ENCODE measurements around the gene STAC.
"Not testable (repeated sequence)": the region's sequence is repeated elsewhere in the genome, so short reads cannot be mapped to it uniquely, and the experiment has no call there.

STAC gene

GRCh38 chr3:36444909-36445308, 64.6 kb downstream of the STAC start:
- no peak for TF ChIP-seq CTCF (IDR thresholded peaks at IDR 0.05; ENCODE audit: extremely low read depth, insufficient read depth, missing control alignments)
- in situ Hi-C loops (cut with MboI; ENCODE audit: low pct_unique_long_range_greater_than_20kb, low sequenced_read_pairs, unreplicated experiment): no loop called here
- no peak for DNase-seq (ENCODE audit: low spot score)

- in situ Hi-C loops (cut with MboI; ENCODE audit: low pct_unique_long_range_greater_than_20kb, low sequenced_read_pairs, unreplicated experiment): no loop called here
- TF ChIP-seq CTCF (IDR thresholded peaks at IDR 0.05; ENCODE audit: extremely low read depth, insufficient read depth, missing control alignments): no peak
- DNase-seq (ENCODE audit: low spot score): no peak
These were observed 66.0 kb downstream of the STAC start for GRCh38 chr3:36446276-36446675.

- TF ChIP-seq CTCF (IDR thresholded peaks at IDR 0.05; ENCODE audit: extremely low read depth, insufficient read depth, missing control alignments): no peak
- in situ Hi-C loops (cut with MboI; ENCODE audit: low pct_unique_long_range_greater_than_20kb, low sequenced_read_pairs, unreplicated experiment): no loop called here
- DNase-seq (ENCODE audit: low spot score): no peak
These were observed 66.8 kb downstream of the STAC start for GRCh38 chr3:36447061-36447460.

GRCh38 chr3:36451816-36452215, 71.5 kb downstream of the STAC start:
- no peak for TF ChIP-seq CTCF (IDR thresholded peaks at IDR 0.05; ENCODE audit: extremely low read depth, insufficient read depth, missing control alignments)
- no peak for DNase-seq (ENCODE audit: low spot score)
- in situ Hi-C loops (cut with MboI; ENCODE audit: low pct_unique_long_range_greater_than_20kb, low sequenced_read_pairs, unreplicated experiment): no loop called here

GRCh38 chr3:36453213-36453612, 72.9 kb downstream of the STAC start:
- in situ Hi-C loops (cut with MboI; ENCODE audit: low pct_unique_long_range_greater_than_20kb, low sequenced_read_pairs, unreplicated experiment): not testable (repeated sequence)

GRCh38 chr3:36453896-36454295, 73.6 kb downstream of the STAC start:
- DNase-seq (ENCODE audit: low spot score); in situ Hi-C loops (cut with MboI; ENCODE audit: low pct_unique_long_range_greater_than_20kb, low sequenced_read_pairs, unreplicated experiment): not testable (repeated sequence)

More at GRCh38 chr3:36453213-36453612, 72.9 kb downstream of the STAC start:
- not testable (repeated sequence) for DNase-seq (ENCODE audit: low spot score)

GRCh38 chr3:36455406-36455805, 75.1 kb downstream of the STAC start:
- TF ChIP-seq CTCF (IDR thresholded peaks at IDR 0.05; ENCODE audit: extremely low read depth, insufficient read depth, missing control alignments): no peak
- no peak for DNase-seq (ENCODE audit: low spot score)
- in situ Hi-C loops (cut with MboI; ENCODE audit: low pct_unique_long_range_greater_than_20kb, low sequenced_read_pairs, unreplicated experiment): no loop called here

GRCh38 chr3:36456784-36457183, 76.5 kb downstream of the STAC start:
- no peak for DNase-seq (ENCODE audit: low spot score)
- in situ Hi-C loops (cut with MboI; ENCODE audit: low pct_unique_long_range_greater_than_20kb, low sequenced_read_pairs, unreplicated experiment): no loop called here
- no peak for TF ChIP-seq CTCF (IDR thresholded peaks at IDR 0.05; ENCODE audit: extremely low read depth, insufficient read depth, missing control alignments)

Measured in GM13977 (cell line).